PC-3 (cell line): Measurements from ENCODE around the gene TM9SF1. TPM values are rescaled to one million over a fixed set of nuclear protein-coding genes. Genes with fewer than 3 reads are reported as not detected.
A peak's percentile ranks its signal among the peaks of the same experiment; 100 is the strongest.

Experiments
- ATAC-seq: fragments of 200-7000 bp; cut with Tn5 transposase; 2 replicates; pipeline ENCODE4 v1.9.1; 2020; ENCODE audit warnings: mild to moderate bottlenecking, moderate library complexity
- BruUV-seq: library from RNA; stranded (reverse); fragments of 400-500 nt; replicated peaks from 2 replicates; lab custom pipeline; 2021; lab: Mats Ljungman, UMichigan
- CTCF ChIA-PET: fragments of 300-600 bp; sonication (Branson Sonifier 250); formaldehyde crosslinking; loops from one replicate; lab custom pipeline; 2022; ENCODE audit warnings: antibody characterized with exemption; lab: Charles Lee
- POLR2A ChIA-PET: fragments of 300-600 bp; sonication (Branson Sonifier 250); formaldehyde crosslinking; loops from one replicate; lab custom pipeline; 2022; ENCODE audit warnings: antibody characterized with exemption; ENCODE audit not compliant: unreplicated experiment; lab: Charles Lee
- DNase-seq: peaks from one replicate; pipeline ENCODE4 v3.0.0-alpha.2; 2015
- H2AFZ ChIP-seq: fragments of 300-600 bp; sonication (generic); 2 replicates; pipeline ENCODE4 v1.6.0; 2016; ENCODE audit warnings: antibody characterized with exemption, low read length
- H3F3A ChIP-seq: fragments of 300-600 bp; sonication (generic); one replicate; pipeline ENCODE4 v1.6.0; 2017; ENCODE audit warnings: antibody characterized with exemption, low read length, control low read depth, mild to moderate bottlenecking; ENCODE audit not compliant: unreplicated experiment
- H3K27ac ChIP-seq: fragments of 300-600 bp; sonication (generic); 2 replicates; pipeline ENCODE4 v1.5.1; 2016; ENCODE audit warnings: mild to moderate bottlenecking, low read length
- H3K27me3 ChIP-seq: fragments of 300-600 bp; sonication (generic); 2 replicates; pipeline ENCODE4 v1.6.1; 2016; ENCODE audit warnings: low read length, mixed read lengths
- H3K36me3 ChIP-seq: fragments of 300-600 bp; sonication (generic); 2 replicates; pipeline ENCODE4 v1.6.1; 2016; ENCODE audit warnings: low read depth, mixed run types, low read length, mixed read lengths
- H3K4me1 ChIP-seq: fragments of 300-600 bp; sonication (generic); 2 replicates; pipeline ENCODE4 v1.5.1; 2016; ENCODE audit warnings: low read length; ENCODE audit not compliant: insufficient read depth
- H3K4me2 ChIP-seq: fragments of 300-600 bp; sonication (generic); 2 replicates; pipeline ENCODE4 v1.6.0; 2016; ENCODE audit warnings: low read length
- H3K4me3 ChIP-seq: fragments of 300-600 bp; sonication (generic); 2 replicates; pipeline ENCODE4 v1.5.1; 2016; ENCODE audit warnings: mild to moderate bottlenecking, low read length, mixed read lengths
- H3K79me2 ChIP-seq: fragments of 300-600 bp; sonication (generic); 2 replicates; pipeline ENCODE4 v1.6.1; 2017; ENCODE audit warnings: low read length, mixed read lengths
- H3K9ac ChIP-seq: fragments of 300-600 bp; sonication (generic); 2 replicates; pipeline ENCODE4 v1.6.0; 2016; ENCODE audit warnings: mild to moderate bottlenecking, low read length
- H3K9me2 ChIP-seq: fragments of 300-600 bp; sonication (generic); replicated peaks from 2 replicates; pipeline ENCODE4 v1.6.1; 2016; ENCODE audit warnings: mixed run types, low read length, mixed read lengths
- H3K9me3 ChIP-seq: fragments of 300-600 bp; sonication (generic); 2 replicates; pipeline ENCODE4 v1.6.1; 2016; ENCODE audit warnings: low read length, mixed read lengths
- H4K20me1 ChIP-seq: fragments of 300-600 bp; sonication (generic); 2 replicates; pipeline ENCODE4 v1.6.1; 2016; ENCODE audit warnings: low read length, mixed read lengths
- EZH2 ChIP-seq: fragments of 300-600 bp; sonication (generic); IDR thresholded peaks from one replicate; pipeline ENCODE4 v1.6.1; 2017; ENCODE audit warnings: antibody characterized with exemption, mild to moderate bottlenecking, low read length; ENCODE audit not compliant: unreplicated experiment
- EZH2phosphoT487 ChIP-seq: fragments of 300-600 bp; sonication (generic); IDR thresholded peaks from 2 replicates; pipeline ENCODE4 v1.6.1; 2018; ENCODE audit warnings: mild to moderate bottlenecking, antibody characterized with exemption, low read length, borderline replicate concordance
- intact Hi-C: fragments of 100-400 bp; cut with micrococcal nuclease; formaldehyde crosslinking; loops from 2 replicates; pipeline ENCODE4 v1.9.0; 2023
- total RNA-seq: library from RNA; depleted of rRNA; stranded (reverse); fragments of >200 nt; gene quantifications from 2 replicates; pipeline ENCODE4 v1.2.3, GENCODE V29; 2014
- TF ChIP-seq, protein P1 (sequence below): fragments of 300-600 bp; sonication (generic); conservative IDR thresholded peaks from 2 replicates; pipeline ENCODE4 v1.5.1; 2017; ENCODE audit warnings: antibody characterized with exemption, low read depth, mild to moderate bottlenecking, low read length

The TM9SF1 gene
- total RNA-seq, 1 experiment from 2014 or later = 52.1 TPM

DNA sequence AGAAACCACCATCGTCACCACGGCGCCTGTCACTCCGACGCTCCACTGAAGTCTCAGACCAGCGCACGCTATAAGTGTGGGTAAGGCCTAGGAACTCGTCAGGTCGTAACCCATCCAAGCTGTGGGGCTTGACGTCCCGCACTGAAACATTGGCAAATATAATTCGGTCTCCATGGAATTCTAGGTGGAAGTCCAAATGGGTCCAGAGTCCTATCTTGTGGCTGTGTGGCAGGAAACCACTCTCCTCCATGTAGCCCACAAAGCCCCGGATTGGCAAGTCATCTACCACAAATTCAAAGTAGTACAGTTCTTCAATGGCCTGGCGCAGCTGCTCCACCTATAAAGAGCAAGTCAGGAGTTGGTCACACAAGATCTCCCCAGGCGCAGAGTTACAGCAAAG, 2.3 kb downstream of the TM9SF1 start:
- Histone ChIP-seq H3K9me3 (no peaks in the 10 kb centered on the region), H3K9ac (no peak overlapping the region), H3F3A (no peaks in the 10 kb centered on the region), H3K36me3 (peaks cover 8% of the 10 kb centered on the region; the same call in 1 of the 2 replicates), H3K4me3 (no peak overlapping the region), H4K20me1 (no peaks in the 10 kb centered on the region), H3K9me2 (no peaks in the 10 kb centered on the region), H3K4me1 (peaks cover 10% of the 10 kb centered on the region), H3K79me2 (peaks cover 66% of the 10 kb centered on the region), H3K27me3 (no peaks in the 10 kb centered on the region), H3K27ac (no peak overlapping the region), H3K4me2 (no peak overlapping the region), H2AFZ (no peak overlapping the region)
- ChIA-PET CTCF (no interaction called here), POLR2A (no interaction called here)
- no TSS peak for BruUV-seq
- no peak for DNase-seq
- intact Hi-C loops = no loop called here
- TF ChIP-seq EZH2phosphoT487 = no peak
- TF ChIP-seq EZH2 = no peak
- TF ChIP-seq, protein P1, sequence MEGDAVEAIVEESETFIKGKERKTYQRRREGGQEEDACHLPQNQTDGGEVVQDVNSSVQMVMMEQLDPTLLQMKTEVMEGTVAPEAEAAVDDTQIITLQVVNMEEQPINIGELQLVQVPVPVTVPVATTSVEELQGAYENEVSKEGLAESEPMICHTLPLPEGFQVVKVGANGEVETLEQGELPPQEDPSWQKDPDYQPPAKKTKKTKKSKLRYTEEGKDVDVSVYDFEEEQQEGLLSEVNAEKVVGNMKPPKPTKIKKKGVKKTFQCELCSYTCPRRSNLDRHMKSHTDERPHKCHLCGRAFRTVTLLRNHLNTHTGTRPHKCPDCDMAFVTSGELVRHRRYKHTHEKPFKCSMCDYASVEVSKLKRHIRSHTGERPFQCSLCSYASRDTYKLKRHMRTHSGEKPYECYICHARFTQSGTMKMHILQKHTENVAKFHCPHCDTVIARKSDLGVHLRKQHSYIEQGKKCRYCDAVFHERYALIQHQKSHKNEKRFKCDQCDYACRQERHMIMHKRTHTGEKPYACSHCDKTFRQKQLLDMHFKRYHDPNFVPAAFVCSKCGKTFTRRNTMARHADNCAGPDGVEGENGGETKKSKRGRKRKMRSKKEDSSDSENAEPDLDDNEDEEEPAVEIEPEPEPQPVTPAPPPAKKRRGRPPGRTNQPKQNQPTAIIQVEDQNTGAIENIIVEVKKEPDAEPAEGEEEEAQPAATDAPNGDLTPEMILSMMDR = no peak
- ATAC-seq = no peak

DNA sequence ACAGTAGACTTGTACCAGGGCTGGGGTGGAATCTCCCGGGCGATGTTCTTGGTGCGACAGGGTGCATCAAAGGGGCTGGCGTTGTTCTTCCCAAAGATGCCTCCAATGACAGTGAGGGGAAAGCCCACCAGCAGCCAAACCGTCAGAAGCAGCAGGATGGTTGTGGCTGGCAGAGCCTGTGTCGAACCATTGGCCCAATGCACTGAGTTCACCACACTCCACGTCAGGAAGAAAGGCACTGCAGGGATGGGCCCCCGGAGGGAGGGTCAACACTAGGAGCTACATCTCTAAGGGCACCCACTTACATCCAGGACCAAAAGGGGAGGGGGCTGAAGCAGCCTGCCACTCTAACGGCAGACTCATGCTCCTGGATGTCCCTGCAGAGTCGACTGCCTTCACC, 4.8 kb downstream of the TM9SF1 start:
- Histone ChIP-seq H3K79me2 (peaks cover 61% of the 10 kb centered on the region), H3K27ac (no peak overlapping the region), H3K9me3 (no peaks in the 10 kb centered on the region), H3K36me3 (peaks cover 24% of the 10 kb centered on the region; the same call in 1 of the 2 replicates), H3K9ac (no peak overlapping the region), H2AFZ (no peak overlapping the region), H3K4me3 (no peak overlapping the region), H3K4me2 (no peak overlapping the region), H3K27me3 (no peaks in the 10 kb centered on the region), H3K4me1 (peaks cover 17% of the 10 kb centered on the region), H3K9me2 (no peaks in the 10 kb centered on the region), H3F3A (no peaks in the 10 kb centered on the region), H4K20me1 (no peaks in the 10 kb centered on the region)
- DNase-seq (no peak), ATAC-seq (no peak)
- POLR2A ChIA-PET = no interaction called here
- CTCF ChIA-PET = no interaction called here
- TF ChIP-seq, protein P1 = no peak
- TF ChIP-seq EZH2 (no peak), EZH2phosphoT487 (no peak)
- intact Hi-C loops = no loop called here
- no TSS peak for BruUV-seq

DNA sequence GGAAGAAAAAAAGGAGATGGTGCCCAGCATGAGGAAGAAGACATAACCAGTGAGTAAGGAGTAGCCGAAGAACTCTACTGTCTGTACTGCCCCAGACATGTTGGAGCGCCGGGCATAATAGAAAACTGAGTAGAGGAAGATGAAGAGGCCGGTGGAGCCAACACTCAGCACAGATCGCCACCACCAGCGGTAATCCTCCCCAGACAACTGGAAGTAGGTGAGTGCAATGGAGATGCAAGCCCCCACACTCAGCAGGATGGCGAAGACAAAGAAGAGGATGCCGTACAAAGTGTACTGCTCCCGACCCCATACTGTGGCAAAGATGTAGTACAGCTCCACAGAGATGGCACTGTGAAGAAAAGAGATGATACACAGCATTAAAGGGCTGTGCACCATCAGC, 5.8 kb downstream of the TM9SF1 start:
- ATAC-seq (no peak), DNase-seq (no peak)
- H3K4me3 ChIP-seq = peak overlapping the region; percentile 76; the same call in 1 of the 2 replicates
- CTCF ChIA-PET = no interaction called here
- peak overlapping the region; percentile 90; the same call in 1 of the 2 replicates for H3K9ac ChIP-seq
- H2AFZ ChIP-seq = peak overlapping the region; percentile 21; the same call in 1 of the 2 replicates
- H3K4me2 ChIP-seq = peak overlapping the region; percentile 86
- no peaks in the 10 kb centered on the region for H4K20me1 ChIP-seq
- H3K27me3 ChIP-seq = no peaks in the 10 kb centered on the region
- H3K27ac ChIP-seq = no peak overlapping the region
- intact Hi-C loops = no loop called here
- no TSS peak for BruUV-seq
- POLR2A ChIA-PET = no interaction called here
- H3K36me3 ChIP-seq = peaks cover 24% of the 10 kb centered on the region; the same call in 1 of the 2 replicates
- TF ChIP-seq EZH2phosphoT487 = no peak
- TF ChIP-seq EZH2 = no peak
- TF ChIP-seq, protein P1 = no peak
- H3K4me1 ChIP-seq = peaks cover 10% of the 10 kb centered on the region
- no peaks in the 10 kb centered on the region for H3F3A ChIP-seq
- H3K9me3 ChIP-seq = no peaks in the 10 kb centered on the region
- H3K79me2 ChIP-seq = peaks cover 51% of the 10 kb centered on the region
- H3K9me2 ChIP-seq = no peaks in the 10 kb centered on the region
